CD4-positive, alpha-beta T cell treated with Interleukin-2 at 100 ng/mL for 4 hours (primary cell): Measurements from ENCODE around the gene EYS.
"Not testable (repeated sequence)": the region's sequence is repeated elsewhere in the genome, so short reads cannot be mapped to it uniquely, and the experiment has no call there.

Source experiments
- DNase-seq: peaks from one replicate; pipeline ENCODE4 v3.0.0-alpha.2; 2020; ENCODE audit warnings: low spot score

Gene EYS

DNA sequence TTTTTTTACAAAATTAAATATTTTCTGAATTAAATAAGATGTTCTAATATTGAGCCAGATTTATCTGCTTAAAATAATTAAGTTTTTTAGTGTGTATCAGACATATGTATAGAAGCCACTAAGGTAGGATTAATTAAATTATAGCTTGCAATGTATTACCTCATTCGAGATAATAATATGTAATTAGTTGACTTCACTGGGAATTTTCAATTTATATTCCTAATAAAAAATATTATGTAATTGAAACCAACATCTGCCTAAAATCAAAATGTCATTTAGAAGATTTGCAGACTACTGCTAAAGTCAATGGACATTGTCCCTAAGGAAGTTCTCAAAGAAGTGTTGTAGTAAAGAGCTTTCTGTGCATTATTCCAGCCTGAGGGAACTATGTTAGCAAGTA lies 254.7 kb downstream of the EYS start:
- no peak for DNase-seq

DNA sequence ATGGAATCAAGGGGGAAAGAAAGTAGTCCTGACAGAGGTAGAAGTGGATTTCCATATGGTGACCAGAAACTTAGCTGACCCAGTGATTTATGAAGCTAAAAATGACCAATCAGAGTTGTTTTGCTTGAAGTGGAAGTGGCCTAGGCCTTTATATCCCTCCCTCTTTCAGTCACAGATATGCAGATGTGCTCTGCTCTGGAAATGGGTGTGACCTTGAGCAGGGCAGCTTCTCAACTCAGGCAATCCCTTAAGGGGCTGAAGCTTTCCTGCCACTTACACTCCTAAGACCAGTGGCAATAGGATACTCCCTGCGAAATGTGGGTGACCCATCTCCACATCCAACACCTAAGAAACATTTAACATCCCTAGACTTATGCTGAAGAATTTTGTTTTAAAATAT lies 256.6 kb downstream of the EYS start:
- no peak for DNase-seq

DNA sequence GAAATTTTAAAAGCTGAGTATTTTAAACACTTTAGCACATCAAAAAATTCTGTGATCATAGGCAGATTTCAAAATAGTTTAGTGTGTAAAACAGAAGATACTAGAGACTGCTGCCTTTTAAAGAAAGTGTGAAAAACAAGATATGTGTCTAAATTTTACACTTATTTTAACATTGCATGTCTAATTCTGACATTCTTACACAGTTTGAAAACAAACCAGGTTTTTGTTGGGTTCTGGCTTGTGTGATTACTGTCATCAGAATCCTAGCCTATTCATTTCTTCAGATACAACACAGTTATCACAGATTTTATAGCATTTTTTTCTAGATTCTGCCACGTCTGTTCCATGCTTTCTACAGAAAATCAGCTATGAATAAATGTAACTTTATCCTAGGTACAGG lies 257.1 kb downstream of the EYS start:
- no peak for DNase-seq

DNA sequence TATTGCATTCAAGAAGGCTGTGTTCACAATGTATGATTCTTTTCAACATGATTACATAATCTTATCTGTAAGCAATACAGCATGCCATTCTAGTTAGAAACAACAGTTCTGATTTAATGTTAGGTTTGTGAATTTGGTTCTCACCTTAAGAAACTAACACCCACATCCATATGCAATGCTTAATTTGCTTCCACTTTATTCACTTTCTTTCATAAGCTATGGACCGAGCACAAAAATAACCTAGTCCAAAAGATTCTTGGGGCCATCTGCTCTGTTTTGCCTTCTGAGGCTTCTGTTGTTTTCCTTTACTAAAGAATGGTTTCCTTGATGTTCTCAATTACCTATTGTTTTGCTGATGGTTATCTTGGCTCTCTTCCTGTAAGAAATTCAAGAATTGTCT lies 258.2 kb downstream of the EYS start:
- DNase-seq: no peak

DNA sequence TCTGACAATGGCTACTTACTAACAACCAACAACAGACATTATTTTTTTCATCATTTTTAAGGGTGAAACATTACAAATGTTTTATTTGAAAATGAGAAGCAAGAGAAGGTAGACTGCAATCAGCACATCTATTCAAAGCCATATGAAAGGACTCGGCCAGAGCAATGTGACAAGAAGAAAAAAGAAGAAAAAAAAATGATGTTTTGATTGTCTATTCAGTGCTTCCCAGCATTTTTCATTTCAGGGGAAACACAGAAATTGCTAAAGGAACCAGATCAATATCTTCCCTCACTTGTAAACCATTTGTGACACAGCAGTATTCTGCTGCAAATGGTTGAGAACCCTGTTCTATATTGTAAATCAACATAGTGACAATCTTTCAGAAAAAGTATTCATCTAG lies 270.7 kb downstream of the EYS start:
- DNase-seq: no peak

DNA sequence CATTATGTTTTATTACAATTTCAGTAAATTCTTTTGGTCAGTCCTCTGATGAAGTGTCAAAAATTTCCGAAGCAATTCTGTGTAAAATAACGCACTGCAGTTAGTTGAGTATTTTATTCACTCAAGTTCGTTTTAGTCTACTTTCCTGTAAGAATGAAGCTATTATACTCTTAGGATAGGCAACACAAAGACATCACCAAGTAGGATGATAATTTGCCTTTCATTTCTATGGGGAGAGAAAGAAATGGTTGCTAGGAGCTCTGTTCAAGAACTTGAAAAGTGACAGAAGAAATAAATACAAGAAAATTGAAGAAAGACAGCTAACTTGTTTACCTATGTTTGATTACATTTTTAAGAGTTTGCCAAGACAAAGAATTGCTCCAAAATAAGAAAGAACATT lies 290.4 kb downstream of the EYS start:
- no peak for DNase-seq

DNA sequence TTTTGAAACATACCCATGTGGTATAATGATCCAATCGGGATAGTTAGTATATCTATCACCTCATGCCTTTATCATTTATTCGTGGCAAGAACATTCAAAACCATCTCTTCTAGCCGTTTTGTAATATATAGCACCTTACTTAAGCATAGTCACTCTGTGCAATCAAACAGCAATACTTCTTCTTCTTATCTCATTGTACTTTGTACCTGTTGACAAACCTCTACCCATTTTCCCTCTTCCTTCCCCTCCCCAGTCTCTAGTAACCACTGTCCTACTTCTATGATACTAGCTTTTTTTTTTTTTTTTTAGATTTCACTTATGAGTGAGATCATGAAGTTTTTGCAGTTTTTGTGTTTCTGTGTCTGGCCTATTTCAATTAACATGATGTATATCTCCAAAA lies 296.7 kb downstream of the EYS start:
- no peak for DNase-seq

DNA sequence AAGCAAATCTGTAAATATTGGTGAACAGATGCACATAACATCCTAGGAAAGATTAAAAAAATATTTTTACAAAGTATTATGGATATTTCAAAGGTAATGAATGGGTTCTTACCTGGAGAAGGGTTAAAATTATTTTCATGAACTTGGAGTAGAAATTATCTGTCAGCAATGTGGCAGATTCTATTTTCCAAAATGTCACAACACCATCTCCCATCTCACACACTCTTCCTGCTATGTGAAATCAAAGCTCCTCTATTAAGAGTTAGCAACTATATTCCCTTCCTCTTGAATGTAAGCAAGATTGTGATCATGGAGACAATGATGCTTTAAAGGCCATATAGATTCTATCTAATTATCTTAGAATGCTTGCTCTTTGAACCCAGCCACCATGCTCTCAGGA lies 304.5 kb downstream of the EYS start:
- DNase-seq: no peak

DNA sequence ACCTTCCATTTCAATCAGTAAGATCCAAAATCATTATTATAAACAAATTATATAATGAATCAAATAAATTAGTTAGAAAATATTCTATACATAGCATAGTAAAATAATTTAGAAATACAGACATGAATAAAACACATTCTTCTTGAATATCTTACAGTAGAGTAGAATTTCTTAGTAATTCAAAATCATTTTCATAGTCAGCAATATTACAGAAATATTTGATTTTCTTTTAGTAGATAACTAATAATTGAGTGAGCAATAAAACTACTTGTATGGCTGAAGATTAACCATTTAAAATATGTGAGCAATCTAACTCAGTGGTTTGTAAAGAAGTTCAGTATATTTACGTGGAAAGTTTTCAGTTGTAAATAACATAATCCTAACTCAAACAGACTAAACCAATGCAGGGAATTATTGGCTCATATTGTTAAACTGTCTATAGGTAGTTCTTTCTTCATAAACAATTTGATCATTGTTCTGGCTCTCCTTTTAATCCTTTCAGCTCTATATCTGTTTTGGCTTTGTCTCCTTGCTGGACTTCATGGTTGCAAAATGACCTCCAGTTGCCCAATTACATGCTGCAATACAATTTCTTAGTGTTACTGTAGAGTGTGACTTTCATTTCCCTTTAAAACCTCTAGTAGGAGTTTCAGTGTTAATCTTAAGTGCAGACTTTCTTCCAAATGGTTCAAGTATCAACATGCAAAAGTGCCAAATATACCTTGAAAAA lies 307.5 kb downstream of the EYS start:
- no peak for DNase-seq

DNA sequence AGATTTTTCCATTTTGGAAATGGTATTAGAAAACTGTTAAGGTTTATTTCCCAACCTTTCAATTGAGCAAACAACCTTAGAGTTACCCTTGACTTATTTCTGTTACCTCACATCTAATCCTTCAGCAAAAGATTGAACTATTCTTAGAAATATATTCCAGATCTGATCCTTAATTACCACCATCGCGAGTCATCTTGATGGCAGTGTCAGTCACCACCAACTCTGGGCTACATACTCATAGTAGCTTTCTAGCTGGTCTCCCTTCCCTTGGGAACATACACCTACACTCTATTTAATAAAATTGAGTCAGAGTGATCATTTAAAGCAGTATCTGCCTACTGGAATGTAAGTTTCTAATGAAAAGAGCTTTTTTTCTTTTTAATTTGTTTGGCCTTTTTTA lies 308.2 kb downstream of the EYS start:
- DNase-seq: no peak

DNA sequence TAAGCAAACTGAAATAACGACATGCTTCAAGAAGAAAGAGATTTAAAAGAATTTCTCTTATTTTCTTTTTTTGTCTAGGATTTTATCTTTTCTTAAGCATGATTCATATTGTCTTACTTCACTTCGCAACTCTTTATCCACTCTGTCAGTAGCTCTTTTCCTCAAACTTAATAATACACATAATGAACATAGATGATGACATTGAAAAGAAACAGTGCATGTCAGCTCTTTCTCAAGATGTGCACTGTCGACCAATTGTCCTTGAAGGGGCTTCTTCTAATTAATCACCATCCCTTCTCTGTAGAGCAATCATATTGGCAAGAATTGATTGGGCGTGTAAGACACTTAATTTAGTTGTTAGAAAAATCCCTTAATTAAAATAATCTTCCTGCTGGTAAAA lies 356.5 kb downstream of the EYS start:
- DNase-seq: no peak

DNA sequence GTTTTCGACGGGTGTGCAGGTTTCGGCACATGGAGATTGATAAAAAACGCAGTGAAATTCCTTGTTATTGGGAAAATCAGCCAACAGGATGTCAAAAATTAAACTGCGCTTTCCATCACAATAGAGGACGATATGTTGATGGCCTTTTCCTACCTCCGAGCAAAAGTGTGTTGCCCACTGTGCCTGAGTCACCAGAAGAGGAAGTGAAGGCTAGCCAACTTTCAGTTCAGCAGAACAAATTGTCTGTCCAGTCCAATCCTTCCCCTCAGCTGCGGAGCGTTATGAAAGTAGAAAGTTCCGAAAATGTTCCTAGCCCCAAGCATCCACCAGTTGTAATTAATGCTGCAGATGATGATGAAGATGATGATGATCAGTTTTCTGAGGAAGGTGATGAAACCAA lies 404.4 kb downstream of the EYS start:
- DNase-seq: not testable (repeated sequence)

DNA sequence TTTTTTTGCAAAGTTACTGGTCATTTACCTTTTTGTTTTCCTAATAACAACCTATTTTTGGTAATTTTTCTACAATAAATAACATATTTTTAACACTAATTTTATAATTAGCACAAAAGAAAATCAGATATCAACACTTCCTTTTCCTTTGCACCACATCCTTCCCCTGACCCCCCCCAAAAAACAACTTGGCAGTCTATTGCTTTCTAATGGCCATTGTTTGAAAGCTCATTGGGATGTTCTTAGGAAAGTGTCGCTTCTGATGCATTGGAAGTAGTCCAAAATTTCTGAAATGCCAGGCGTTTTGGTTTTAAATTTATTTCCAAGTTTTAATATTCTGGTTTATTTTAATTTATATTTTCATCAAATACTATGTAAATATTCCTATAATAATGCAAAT lies 407.8 kb downstream of the EYS start:
- no peak for DNase-seq

DNA sequence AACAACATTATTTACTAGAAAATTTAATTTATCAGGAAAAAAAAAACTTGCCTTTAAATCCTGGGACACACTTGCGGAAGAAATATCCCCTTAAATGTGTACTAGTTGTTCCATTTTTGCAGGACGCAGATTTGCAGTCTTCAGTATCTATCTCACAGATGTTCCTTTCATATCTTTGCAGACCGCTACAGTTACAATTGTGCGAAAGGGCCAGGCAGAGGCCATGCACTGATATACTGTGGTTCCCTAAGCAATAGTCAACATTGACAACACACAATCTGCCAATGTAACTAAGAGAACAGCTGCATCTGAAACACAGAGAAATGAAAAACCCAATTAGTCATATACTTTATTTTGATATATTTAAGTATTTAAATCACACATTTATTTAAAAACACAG lies 411.2 kb downstream of the EYS start:
- no peak for DNase-seq

DNA sequence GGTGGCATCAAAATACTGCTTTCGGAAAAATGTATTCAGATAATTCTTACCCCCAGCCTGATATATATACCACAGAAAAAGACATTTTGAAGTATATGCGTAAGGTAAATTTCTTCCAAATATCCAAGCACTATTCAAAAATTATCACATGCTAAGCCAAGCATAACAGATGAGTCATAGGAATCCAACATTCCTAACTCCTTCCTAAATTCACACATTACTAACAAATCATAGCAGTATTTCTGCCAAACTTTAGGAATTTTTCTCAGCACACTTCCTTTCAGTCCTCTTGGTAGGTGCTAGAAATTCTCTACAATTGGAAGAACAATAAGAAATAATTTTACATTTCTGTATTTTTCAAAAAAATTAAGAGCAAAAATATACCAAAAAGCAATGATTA lies 417.5 kb downstream of the EYS start:
- no peak for DNase-seq

DNA sequence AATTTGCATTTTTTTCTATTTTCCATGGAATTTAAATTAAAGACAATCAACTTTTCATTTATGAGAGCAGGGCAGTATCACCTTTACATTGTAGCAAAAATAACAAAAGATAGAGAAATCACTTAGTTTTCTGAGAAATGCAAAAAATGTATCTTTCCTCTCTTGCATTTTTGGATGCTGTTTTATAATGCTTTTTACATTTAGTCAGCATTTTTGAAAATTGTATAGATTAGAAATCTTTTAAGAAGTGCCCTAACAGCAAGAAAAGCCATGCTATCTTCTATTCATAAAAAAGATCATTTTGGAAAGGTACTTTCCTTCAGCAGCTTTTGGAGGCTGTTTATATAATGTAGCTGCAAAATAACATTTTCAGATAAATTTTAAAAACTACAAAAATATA lies 421.8 kb downstream of the EYS start:
- no peak for DNase-seq

DNA sequence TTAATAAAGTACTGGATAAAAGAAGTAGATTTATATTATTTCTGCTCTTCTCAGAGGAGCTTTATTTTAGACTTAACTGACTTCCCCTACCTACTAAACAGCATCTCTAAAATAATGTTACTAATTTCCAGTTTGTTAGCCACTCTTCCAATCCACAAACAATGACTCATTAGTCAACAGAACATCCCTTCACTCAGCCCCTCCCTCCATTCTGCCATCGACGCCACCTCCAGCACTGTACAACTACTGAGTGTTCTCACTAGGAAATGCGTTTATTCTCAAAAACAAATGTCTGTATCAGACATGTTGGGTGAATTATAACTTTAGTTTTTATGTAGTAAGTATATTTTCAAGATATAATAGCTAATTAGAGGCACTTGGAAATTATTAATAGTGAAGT lies 427.0 kb downstream of the EYS start:
- DNase-seq: no peak

DNA sequence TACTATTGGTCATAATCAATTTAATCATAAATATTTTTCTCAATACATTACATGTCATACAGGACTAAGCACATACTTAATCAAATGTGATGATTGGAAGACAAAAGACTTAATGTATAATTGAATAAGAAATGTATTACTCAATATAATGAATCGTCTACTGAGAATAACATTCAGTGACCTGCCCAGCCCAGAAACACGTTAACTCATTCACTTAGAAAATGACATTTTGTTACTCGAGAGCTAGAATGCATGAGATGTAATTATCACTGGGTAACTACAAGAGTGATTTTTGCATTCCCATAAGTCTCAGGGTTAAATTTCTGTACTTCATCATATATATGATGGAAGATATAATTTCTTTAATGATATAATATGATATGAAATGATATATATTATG lies 444.8 kb downstream of the EYS start:
- no peak for DNase-seq

DNA sequence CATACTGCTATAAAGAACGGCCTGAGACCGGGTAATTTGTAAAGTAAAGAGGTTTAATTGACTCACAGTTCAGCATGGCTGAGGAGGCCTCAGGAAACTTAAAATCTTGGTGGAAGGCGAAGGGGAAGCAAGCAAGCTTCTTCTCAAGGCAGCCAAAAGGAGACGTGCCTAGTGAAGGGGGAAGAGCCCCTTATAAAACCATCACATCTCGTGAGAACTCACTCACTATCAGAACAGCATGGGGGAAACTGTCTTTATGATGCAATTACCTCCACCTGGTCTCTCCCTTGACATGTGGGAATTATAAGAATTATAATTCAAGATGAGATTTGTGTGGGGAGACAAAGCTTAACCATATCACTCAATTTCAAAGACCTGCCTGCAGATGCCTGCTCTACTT lies 447.0 kb downstream of the EYS start:
- no peak for DNase-seq

DNA sequence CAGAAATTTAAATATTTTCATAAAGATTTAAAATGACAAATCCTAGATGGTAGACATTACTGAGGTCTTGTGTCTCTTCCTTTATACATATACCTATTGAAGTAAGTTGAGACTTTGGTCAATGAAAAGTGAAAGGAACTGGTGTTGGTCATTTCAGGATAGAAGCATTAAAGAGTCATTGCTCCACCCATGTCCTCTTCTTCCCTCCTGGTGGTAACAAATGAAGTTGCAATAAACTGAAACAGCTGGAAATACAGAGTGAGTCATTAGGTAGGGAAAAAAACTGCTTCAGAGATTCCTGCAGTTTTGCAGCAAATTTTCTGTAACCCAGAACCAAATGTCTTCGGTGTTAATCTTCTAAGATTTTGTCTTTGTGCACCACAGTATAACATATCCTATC lies 448.0 kb downstream of the EYS start:
- DNase-seq: no peak

DNA sequence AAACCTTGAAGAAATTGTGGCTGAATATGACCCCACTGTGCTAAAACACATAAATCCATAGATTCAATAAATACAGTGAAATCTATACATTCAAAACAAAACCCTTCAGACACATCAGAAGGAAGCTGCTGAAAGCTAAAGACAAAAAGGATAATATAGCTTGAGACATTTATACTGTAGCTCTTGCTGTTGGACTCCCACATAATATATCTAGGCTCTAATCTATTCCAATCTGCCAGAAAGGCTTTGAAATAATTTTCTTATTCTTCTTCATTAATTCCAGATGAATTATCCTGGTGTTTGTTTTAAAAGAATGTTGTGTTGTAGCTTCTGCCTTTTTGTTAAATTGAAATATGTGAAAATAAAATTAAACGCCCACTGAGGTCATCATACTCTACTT lies 454.0 kb downstream of the EYS start:
- no peak for DNase-seq

DNA sequence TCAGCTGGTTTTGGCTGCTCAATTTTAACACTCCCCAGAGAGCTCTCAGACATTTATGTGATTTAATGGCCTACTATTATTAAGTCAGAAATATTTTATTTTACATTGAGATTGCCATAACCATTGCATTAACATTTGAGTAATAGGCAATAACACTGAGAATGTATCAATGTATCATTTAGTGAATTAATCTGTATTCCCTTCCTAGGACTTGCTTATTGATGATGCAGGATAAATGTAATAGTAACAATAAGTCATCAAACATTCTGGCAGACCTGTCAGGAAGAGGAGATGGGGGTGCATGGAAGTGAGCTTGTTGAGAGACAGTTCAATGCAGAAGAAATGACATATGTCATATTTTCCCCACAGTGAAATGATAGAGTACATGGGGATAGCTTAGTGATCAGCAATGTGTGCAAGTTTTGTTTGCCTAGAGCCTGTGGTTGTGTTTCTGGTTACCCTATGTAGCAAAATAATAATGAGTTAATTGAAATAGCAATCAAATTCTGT lies 458.9 kb downstream of the EYS start:
- DNase-seq: no peak

DNA sequence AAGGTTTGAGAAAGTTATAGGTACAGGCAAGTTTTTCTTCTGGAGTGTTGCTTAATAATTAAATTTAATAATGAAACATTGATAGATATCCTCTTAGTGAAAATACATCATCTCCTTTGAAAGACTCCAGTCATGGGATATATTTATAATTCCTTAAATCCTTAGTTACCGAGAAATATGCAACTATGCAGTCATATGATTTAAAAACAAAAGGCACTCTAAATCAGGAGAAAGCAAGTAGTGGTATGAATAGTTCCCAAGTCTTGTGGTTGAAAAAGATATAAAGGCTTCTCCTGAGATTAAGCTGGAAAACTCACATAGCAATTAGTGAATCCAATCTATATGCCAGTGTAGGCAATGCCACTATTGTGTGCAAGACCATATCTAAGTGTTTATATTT lies 475.4 kb downstream of the EYS start:
- DNase-seq: no peak

DNA sequence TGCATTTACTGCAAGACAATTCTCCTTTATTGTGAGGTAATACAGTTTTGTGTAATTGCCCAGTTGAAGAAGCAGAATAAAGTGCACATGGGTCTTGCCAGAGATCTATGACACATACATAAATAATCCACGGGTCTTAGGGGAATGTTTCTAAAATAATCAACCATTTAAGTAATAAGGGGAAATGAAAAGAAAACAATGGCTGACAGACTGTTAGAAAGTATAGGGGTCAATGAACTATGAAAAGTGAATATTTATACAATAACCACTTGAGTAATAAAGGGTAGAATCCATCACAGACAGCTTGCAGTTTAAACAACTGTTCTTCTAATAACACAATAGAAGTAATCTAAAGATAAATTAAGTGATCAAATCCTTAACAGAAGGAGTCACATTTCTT lies 477.2 kb downstream of the EYS start:
- DNase-seq: no peak

DNA sequence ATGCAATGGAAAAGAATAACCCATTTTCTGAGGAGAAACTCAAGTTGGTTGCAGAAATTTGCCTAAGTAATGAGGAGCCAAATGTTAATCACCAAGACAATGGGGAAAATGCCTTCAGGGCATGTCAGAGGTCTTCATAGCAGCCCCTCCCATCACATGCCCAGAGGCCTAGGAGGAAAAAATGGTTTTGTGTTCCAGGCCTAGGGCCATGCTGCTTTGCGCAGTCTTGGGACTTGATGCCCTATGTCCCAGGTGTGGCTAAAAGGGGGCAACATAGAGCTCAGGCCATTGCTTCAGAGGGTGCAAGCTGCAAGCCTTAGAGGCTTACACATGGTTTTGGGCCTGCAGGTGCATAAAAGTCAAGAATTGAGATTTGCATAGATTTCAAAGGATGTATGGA lies 485.9 kb downstream of the EYS start:
- DNase-seq: no peak
